HepG2 (cell line): ENCODE measurements around the gene NUDT6. TPM values are rescaled to one million over a fixed set of nuclear protein-coding genes. Genes with fewer than 3 reads are reported as not detected.

Experiments
- ATAC-seq: fragments of 200-7000 bp; cut with Tn5 transposase; 3 replicates; pipeline ENCODE4 v1.9.1; 2020; ENCODE audit warnings: mild to moderate bottlenecking, moderate library complexity
- BruUV-seq: library from RNA; stranded (reverse); fragments of 400-500 nt; replicated peaks from 2 replicates; lab custom pipeline; 2021; lab: Mats Ljungman, UMichigan
- CTCF ChIA-PET: fragments of 300-600 bp; formaldehyde crosslinking; extraction: SDS; loops from one replicate; lab custom pipeline; 2021; ENCODE audit warnings: low total read pairs, inconsistent platforms, low intra/inter-chr PET ratio; lab: Yijun Ruan, JAX
- POLR2A ChIA-PET: fragments of 350-600 bp; sonication (Branson Sonifier 250); formaldehyde crosslinking; loops from one replicate; lab custom pipeline; 2020; ENCODE audit warnings: antibody characterized with exemption, inconsistent platforms; lab: Yijun Ruan, JAX
- DNase-seq: peaks from one replicate; pipeline ENCODE4 v3.0.0-alpha.2; 2015; ENCODE audit warnings: low spot score
- FAIRE-seq: peaks from 3 replicates; lab custom pipeline; 2011; peaks lifted over from hg19 to GRCh38; lab: Jason Lieb, UNC
- H2AFZ ChIP-seq: one replicate; pipeline ENCODE4 v1.6.1; 2011; ENCODE audit warnings: low read length, inconsistent platforms
- H3K27ac ChIP-seq: fragments of 300-600 bp; 3 replicates; pipeline ENCODE4 v1.8.0; 2011; ENCODE audit warnings: mixed run types, mild to moderate bottlenecking, mixed read lengths, low read length, inconsistent platforms; ENCODE audit not compliant: insufficient read depth; ENCODE audit errors: extremely low read length
- H3K27me3 ChIP-seq, 2 experiments: fragments of 200-600 bp in 1 of 2; 2 replicates in 1 of 2; 3 replicates in 1 of 2; pipeline versions ENCODE4 v1.6.0 to v1.8.0; 2011; ENCODE audit warnings: low read length in 2 of 2, mild to moderate bottlenecking in 2 of 2, moderate library complexity in 2 of 2, inconsistent platforms in 1 of 2; ENCODE audit not compliant: insufficient read depth in 2 of 2, control insufficient read depth in 1 of 2
- H3K36me3 ChIP-seq, 2 experiments: fragments of 200-600 bp in 1 of 2; replicated peaks in 1 of 2; 2 replicates in 1 of 2; 3 replicates in 1 of 2; pipeline versions ENCODE4 v1.5.1 to v1.8.0; 2011; ENCODE audit warnings: low read length in 2 of 2, inconsistent platforms in 1 of 2; ENCODE audit not compliant: insufficient read depth in 2 of 2, control insufficient read depth in 1 of 2
- H3K4me1 ChIP-seq: 2 replicates; pipeline ENCODE4 v1.5.1; 2012; ENCODE audit warnings: low read length, inconsistent platforms; ENCODE audit not compliant: insufficient read depth
- H3K4me2 ChIP-seq: 2 replicates; pipeline ENCODE4 v1.6.0; 2011; ENCODE audit warnings: low read depth, low read length, inconsistent platforms
- H3K4me3 ChIP-seq, 3 experiments: fragments of 200-600 bp in 1 of 3; sonication (generic), shearing (Covaris generic) in 1 of 3; replicated peaks in 1 of 3; 2 replicates each; pipeline ENCODE4 v1.5.1; 2011 to 2016; ENCODE audit warnings: low read length in 3 of 3, inconsistent platforms in 2 of 3, low read depth in 2 of 3, mild to moderate bottlenecking in 2 of 3, control low read depth in 1 of 3, mixed read lengths in 1 of 3; ENCODE audit not compliant: insufficient read depth in 1 of 3
- H3K79me2 ChIP-seq: one replicate; pipeline ENCODE4 v1.6.1; 2011; ENCODE audit warnings: low read length, inconsistent platforms; ENCODE audit not compliant: insufficient read depth
- H3K9ac ChIP-seq: 2 replicates; pipeline ENCODE4 v1.6.0; 2011; ENCODE audit warnings: mild to moderate bottlenecking, low read depth, low read length, inconsistent platforms; ENCODE audit not compliant: insufficient read depth
- H3K9me3 ChIP-seq: 2 replicates; pipeline ENCODE4 v1.5.1; 2012; ENCODE audit warnings: mild to moderate bottlenecking, low read length
- H4K20me1 ChIP-seq: 2 replicates; pipeline ENCODE4 v1.6.0; 2011; ENCODE audit warnings: inconsistent platforms, mild to moderate bottlenecking, low read length, moderate library complexity; ENCODE audit not compliant: insufficient read depth
- ARID2 ChIP-seq: sonication (generic); formaldehyde crosslinking; IDR thresholded peaks from 2 replicates; pipeline ENCODE4 v1.8.1; 2022; ENCODE audit warnings: mild to moderate bottlenecking, missing genetic modification reagents, borderline replicate concordance
- ELF1 ChIP-seq: sonication (generic); formaldehyde crosslinking; IDR thresholded peaks from 2 replicates; pipeline ENCODE4 v1.4.0; 2020; ENCODE audit warnings: missing genetic modification reagents
- KLF16 ChIP-seq, 2 experiments: sonication (generic) in 1 of 2; formaldehyde crosslinking in 1 of 2; IDR thresholded peaks; 2 replicates each; pipeline versions ENCODE4 v1.6.1 to v1.8.0; 2016 to 2023; ENCODE audit warnings: missing genetic modification reagents in 2 of 2, missing compliant biosample characterization in 1 of 2
- ZBTB38 ChIP-seq: sonication (generic); formaldehyde crosslinking; IDR thresholded peaks from 2 replicates; pipeline ENCODE4 v1.5.1; 2020; ENCODE audit warnings: mild to moderate bottlenecking, missing genetic modification reagents
- WGBS: methylation state at CpG from one replicate; pipeline ENCODE4 v1.1.6; 2017; ENCODE audit warnings: low lambda C conversion rate; 5-methylcytosine and 5-hydroxymethylcytosine counted together
- in situ Hi-C: cut with HindIII; loops from 2 replicates; pipeline ENCODE4 v1.10.0; 2017; ENCODE audit warnings: low pct_unique_long_range_greater_than_20kb; ENCODE audit not compliant: extremely low pct_ligation_motif_present
- intact Hi-C: fragments of 100-400 bp; cut with micrococcal nuclease; formaldehyde crosslinking; loops from one replicate; pipeline ENCODE4 v1.10.0; 2022; ENCODE audit not compliant: unreplicated experiment
- polyA plus RNA-seq, 8 experiments: library from polyadenylated mRNA; depleted of rRNA in 3 of 8; stranded (reverse) in 7 of 8; unstranded in 1 of 8; fragments of >200 nt; fragmentation: Illumina TruSeq in 4 of 8; extraction: Trizol in 4 of 8; gene quantifications; 2 replicates each; pipeline versions ENCODE4 v1.2.1 to v1.2.3, GENCODE V29; 2011 to 2016; ENCODE audit warnings: low read depth in 4 of 8, missing spikeins in 1 of 8, mixed read lengths in 1 of 8; ENCODE audit not compliant: insufficient read depth in 1 of 8
- total RNA-seq, 5 experiments: library from RNA; depleted of rRNA; stranded (reverse); fragments of >200 nt; fragmentation: Illumina TruSeq; extraction: Trizol; gene quantifications; 2 replicates each; pipeline ENCODE4 v1.2.3, GENCODE V29; 2016; ENCODE audit warnings: low read depth in 1 of 5
- TF ChIP-seq, protein P1 (sequence below): sonication (generic); formaldehyde crosslinking; IDR thresholded peaks from one replicate; pipeline ENCODE4 v1.5.1; 2020; ENCODE audit warnings: mild to moderate bottlenecking, missing genetic modification reagents; ENCODE audit errors: not compliant biosample characterization

The NUDT6 gene
- total and polyA plus RNA-seq, 2 of the 13 experiments (the other 11 are each of a cell fraction or from before 2014, with no cell fraction given), result 4.8 to 8.3 TPM

DNA sequence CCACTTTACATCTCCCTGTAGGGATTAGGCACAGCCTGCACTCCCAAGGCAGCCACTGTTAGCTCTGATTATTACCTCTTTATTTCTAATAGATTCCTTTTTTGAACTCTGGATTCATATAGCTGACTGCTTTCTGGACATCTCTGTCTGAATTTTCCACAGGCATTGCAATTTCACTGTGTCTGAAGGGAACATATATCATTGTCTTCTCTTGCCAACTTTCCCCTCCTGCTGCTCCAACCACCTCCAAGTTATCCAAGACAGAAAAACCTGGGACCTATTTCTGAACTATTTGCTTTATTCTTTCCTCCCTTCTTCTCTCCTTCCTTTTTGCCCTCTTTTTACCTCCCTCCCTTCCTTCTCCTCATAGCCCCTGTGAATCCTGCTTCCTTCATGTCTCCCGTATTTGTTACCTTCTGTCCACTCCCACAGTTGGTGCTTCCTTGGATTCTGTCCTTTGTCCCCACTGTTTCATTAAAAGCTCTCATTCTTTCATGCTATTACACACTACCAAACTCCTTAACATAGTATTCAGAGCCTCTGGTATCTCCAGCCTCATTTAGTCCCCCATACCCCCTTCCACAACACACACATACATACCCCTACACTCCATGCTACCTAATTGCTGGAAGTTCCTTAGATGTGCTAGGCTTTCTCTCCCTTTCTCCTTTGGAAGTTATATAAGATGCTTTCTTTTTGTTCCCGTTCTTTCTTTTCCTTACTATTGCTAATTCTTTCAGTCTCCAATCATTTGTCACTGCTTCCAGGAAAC, 61.0 kb downstream of the NUDT6 start:
- Histone ChIP-seq H2AFZ (no peak overlapping the region), H4K20me1 (no peaks in the 10 kb centered on the region), H3K4me2 (no peak overlapping the region), H3K27me3 (no peaks in the 10 kb centered on the region), H3K36me3 (no peaks in the 10 kb centered on the region), H3K9ac (no peak overlapping the region), H3K79me2 (no peaks in the 10 kb centered on the region), H3K4me3 (no peak overlapping the region), H3K27ac (no peak overlapping the region), H3K4me1 (peaks cover 7% of the 10 kb centered on the region), H3K9me3 (no peaks in the 10 kb centered on the region)
- ChIA-PET POLR2A (no interaction called here), CTCF (no interaction called here)
- 79% methylated on average over 2 of the region's 2 CpGs for WGBS
- ATAC-seq (no peak), FAIRE-seq (no peak), DNase-seq (no peak)
- in situ Hi-C loops (no loop called here), intact Hi-C loops (no loop called here)
- TF ChIP-seq ZBTB38 (CRISPR knock-in tag), result no peak
- TF ChIP-seq, protein P1, sequence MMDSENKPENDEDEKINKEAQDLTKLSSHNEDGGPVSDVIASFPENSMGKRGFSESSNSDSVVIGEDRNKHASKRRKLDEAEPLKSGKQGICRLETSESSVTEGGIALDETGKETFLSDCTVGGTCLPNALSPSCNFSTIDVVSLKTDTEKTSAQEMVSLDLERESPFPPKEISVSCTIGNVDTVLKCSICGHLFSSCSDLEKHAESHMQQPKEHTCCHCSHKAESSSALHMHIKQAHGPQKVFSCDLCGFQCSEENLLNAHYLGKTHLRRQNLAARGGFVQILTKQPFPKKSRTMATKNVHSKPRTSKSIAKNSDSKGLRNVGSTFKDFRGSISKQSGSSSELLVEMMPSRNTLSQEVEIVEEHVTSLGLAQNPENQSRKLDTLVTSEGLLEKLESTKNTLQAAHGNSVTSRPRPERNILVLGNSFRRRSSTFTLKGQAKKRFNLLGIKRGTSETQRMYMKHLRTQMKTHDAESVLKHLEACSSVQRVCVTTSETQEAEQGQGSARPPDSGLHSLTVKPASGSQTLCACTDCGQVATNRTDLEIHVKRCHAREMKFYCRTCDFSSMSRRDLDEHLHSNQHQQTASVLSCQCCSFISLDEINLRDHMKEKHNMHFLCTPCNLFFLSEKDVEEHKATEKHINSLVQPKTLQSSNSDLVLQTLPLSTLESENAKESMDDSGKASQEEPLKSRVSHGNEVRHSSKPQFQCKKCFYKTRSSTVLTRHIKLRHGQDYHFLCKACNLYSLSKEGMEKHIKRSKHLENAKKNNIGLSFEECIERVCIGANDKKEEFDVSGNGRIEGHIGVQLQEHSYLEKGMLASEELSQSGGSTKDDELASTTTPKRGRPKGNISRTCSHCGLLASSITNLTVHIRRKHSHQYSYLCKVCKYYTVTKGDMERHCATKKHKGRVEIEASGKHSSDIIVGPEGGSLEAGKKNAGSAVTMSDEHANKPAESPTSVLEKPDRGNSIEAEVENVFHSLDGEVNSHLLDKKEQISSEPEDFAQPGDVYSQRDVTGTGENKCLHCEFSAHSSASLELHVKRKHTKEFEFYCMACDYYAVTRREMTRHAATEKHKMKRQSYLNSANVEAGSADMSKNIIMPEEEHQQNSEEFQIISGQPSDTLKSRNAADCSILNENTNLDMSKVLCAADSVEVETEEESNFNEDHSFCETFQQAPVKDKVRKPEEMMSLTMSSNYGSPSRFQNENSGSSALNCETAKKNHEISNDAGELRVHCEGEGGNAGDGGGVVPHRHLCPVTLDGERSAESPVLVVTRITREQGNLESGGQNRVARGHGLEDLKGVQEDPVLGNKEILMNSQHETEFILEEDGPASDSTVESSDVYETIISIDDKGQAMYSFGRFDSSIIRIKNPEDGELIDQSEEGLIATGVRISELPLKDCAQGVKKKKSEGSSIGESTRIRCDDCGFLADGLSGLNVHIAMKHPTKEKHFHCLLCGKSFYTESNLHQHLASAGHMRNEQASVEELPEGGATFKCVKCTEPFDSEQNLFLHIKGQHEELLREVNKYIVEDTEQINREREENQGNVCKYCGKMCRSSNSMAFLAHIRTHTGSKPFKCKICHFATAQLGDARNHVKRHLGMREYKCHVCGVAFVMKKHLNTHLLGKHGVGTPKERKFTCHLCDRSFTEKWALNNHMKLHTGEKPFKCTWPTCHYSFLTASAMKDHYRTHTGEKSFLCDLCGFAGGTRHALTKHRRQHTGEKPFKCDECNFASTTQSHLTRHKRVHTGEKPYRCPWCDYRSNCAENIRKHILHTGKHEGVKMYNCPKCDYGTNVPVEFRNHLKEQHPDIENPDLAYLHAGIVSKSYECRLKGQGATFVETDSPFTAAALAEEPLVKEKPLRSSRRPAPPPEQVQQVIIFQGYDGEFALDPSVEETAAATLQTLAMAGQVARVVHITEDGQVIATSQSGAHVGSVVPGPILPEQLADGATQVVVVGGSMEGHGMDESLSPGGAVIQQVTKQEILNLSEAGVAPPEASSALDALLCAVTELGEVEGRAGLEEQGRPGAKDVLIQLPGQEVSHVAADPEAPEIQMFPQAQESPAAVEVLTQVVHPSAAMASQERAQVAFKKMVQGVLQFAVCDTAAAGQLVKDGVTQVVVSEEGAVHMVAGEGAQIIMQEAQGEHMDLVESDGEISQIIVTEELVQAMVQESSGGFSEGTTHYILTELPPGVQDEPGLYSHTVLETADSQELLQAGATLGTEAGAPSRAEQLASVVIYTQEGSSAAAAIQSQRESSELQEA (CRISPR knock-in tag), result no peak
- TF ChIP-seq ARID2 (CRISPR knock-in tag), result no peak
- TF ChIP-seq ELF1 (CRISPR knock-in tag), result no peak
- TF ChIP-seq KLF16 (CRISPR knock-in tag; IDR thresholded peaks at IDR 0.05), result no peak
- no TSS peak for BruUV-seq
